Measurements from ENCODE around the gene OR52E2.

GRCh38 chr11:5090668-5091067, 31.2 kb upstream of the OR52E2 start:
- no peak for TF ChIP-seq PAX5 (IDR thresholded peaks at IDR 0.05; ENCODE audit: insufficient read depth, low read length, severe bottlenecking)
- TF ChIP-seq POLR2A (IDR thresholded peaks at IDR 0.05; ENCODE audit: low read depth, low read length): no peak
